ENCODE results near the gene SLC6A9.

Gene SLC6A9

GRCh38 chr1:44047131-44047530 is 15.9 kb upstream of the SLC6A9 start:
- no peak for DNase-seq

GRCh38 chr1:44045064-44045463 is 13.8 kb upstream of the SLC6A9 start:
- no peak for DNase-seq

GRCh38 chr1:44044071-44044801 is 13.0 kb upstream of the SLC6A9 start:
- DNase-seq, result no peak

GRCh38 chr1:44043176-44044070 is 12.2 kb upstream of the SLC6A9 start:
- no peak for DNase-seq

- no peak for DNase-seq
Measured at GRCh38 chr1:44040846-44041245, 9.6 kb upstream of the SLC6A9 start.

- DNase-seq, result no peak
Measured at GRCh38 chr1:44040418-44040817, 9.2 kb upstream of the SLC6A9 start.

GRCh38 chr1:44038876-44039657 is 7.8 kb upstream of the SLC6A9 start:
- no peak for DNase-seq

GRCh38 chr1:44037154-44037553 is 5.9 kb upstream of the SLC6A9 start:
- DNase-seq, result no peak

- DNase-seq, result peak; percentile 73
Measured at GRCh38 chr1:44036409-44037139, 5.3 kb upstream of the SLC6A9 start.

- DNase-seq, result no peak
Measured at GRCh38 chr1:44035726-44036408, 4.6 kb upstream of the SLC6A9 start.

GRCh38 chr1:44034976-44035716 is 3.9 kb upstream of the SLC6A9 start:
- DNase-seq, result no peak

- no peak for DNase-seq
Measured at GRCh38 chr1:44034423-44034822, 3.2 kb upstream of the SLC6A9 start.

GRCh38 chr1:44033756-44034155 is 2.5 kb upstream of the SLC6A9 start:
- DNase-seq, result no peak

- no peak for DNase-seq
Measured at GRCh38 chr1:44033041-44033575, 1.8 kb upstream of the SLC6A9 start.

- DNase-seq, result no peak
Measured at GRCh38 chr1:44032170-44032790, 1.0 kb upstream of the SLC6A9 start.

GRCh38 chr1:44030605-44031251 is 534 bp downstream of the SLC6A9 start:
- DNase-seq, result peak; percentile 61

GRCh38 chr1:44029911-44030604 is 1.2 kb downstream of the SLC6A9 start:
- DNase-seq, result peak; percentile 89

GRCh38 chr1:44029260-44029910 is 1.9 kb downstream of the SLC6A9 start:
- DNase-seq, result no peak

GRCh38 chr1:44027320-44027719 is 3.9 kb downstream of the SLC6A9 start:
- no peak for DNase-seq

Measured in activated naive CD4-positive, alpha-beta T cell treated with Interleukin-2 at 50 U/mL for 16 hours (primary cell).